H9 (cell line): ENCODE results near the gene GABARAP. TPM values are rescaled to one million over a fixed set of nuclear protein-coding genes. Genes with fewer than 3 reads are reported as not detected.

Source experiments
- DNase-seq: peaks from one replicate; pipeline ENCODE4 v3.0.0-alpha.2; 2017
- H2AFZ ChIP-seq: one replicate; pipeline ENCODE4 v1.6.1; 2013; ENCODE audit warnings: mild to moderate bottlenecking, low read length, control low read depth, moderate library complexity
- H2AK5ac ChIP-seq: 2 replicates; pipeline ENCODE4 v1.6.1; 2013; ENCODE audit warnings: low read length, control low read depth, mixed read lengths; ENCODE audit not compliant: insufficient read length
- H2BK120ac ChIP-seq: one replicate; pipeline ENCODE4 v1.6.1; 2013; ENCODE audit warnings: low read depth, mild to moderate bottlenecking, low read length, control low read depth, inconsistent platforms; ENCODE audit not compliant: poor library complexity, severe bottlenecking
- H2BK12ac ChIP-seq: 2 replicates; pipeline ENCODE4 v1.6.1; 2013; ENCODE audit warnings: low read length, control low read depth, mixed read lengths, low read depth; ENCODE audit not compliant: insufficient read length
- H2BK15ac ChIP-seq: 2 replicates; pipeline ENCODE4 v1.6.1; 2013; ENCODE audit warnings: low read depth, low read length, control low read depth
- H2BK20ac ChIP-seq: one replicate; pipeline ENCODE4 v1.6.1; 2013; ENCODE audit warnings: low read depth, mild to moderate bottlenecking, low read length, control low read depth, inconsistent platforms; ENCODE audit not compliant: poor library complexity, severe bottlenecking
- H2BK5ac ChIP-seq: 2 replicates; pipeline ENCODE4 v1.6.1; 2013; ENCODE audit warnings: low read length, control low read depth, mixed read lengths; ENCODE audit not compliant: insufficient read length
- H3K14ac ChIP-seq: 2 replicates; pipeline ENCODE4 v1.6.1; 2013; ENCODE audit warnings: low read length, control low read depth; ENCODE audit not compliant: insufficient read depth
- H3K18ac ChIP-seq: 2 replicates; pipeline ENCODE4 v1.6.1; 2013; ENCODE audit warnings: low read depth, mild to moderate bottlenecking, mixed read lengths, low read length, control low read depth; ENCODE audit not compliant: insufficient read length
- H3K23ac ChIP-seq: 2 replicates; pipeline ENCODE4 v1.6.1; 2013; ENCODE audit warnings: low read length, control low read depth, mixed read lengths, low read depth; ENCODE audit not compliant: insufficient read length
- H3K23me2 ChIP-seq: 2 replicates; pipeline ENCODE4 v1.6.1; 2013; ENCODE audit warnings: low read depth, mild to moderate bottlenecking, mixed read lengths, low read length, control low read depth; ENCODE audit not compliant: insufficient read length, poor library complexity, severe bottlenecking
- H3K27ac ChIP-seq: 2 replicates; pipeline ENCODE4 v1.5.1; 2013; ENCODE audit warnings: low read length, control low read depth, mixed read lengths, low read depth; ENCODE audit not compliant: insufficient read length
- H3K27me3 ChIP-seq: 2 replicates; pipeline ENCODE4 v1.6.1; 2013; ENCODE audit warnings: low read length, control low read depth, inconsistent platforms; ENCODE audit not compliant: insufficient read depth
- H3K4ac ChIP-seq: 2 replicates; pipeline ENCODE4 v1.6.1; 2013; ENCODE audit warnings: low read depth, mild to moderate bottlenecking, control low read depth, inconsistent platforms, low read length, moderate library complexity
- H3K4me1 ChIP-seq: 2 replicates; pipeline ENCODE4 v1.6.1; 2013; ENCODE audit warnings: low read length, control low read depth, inconsistent platforms; ENCODE audit not compliant: insufficient read depth
- H3K4me2 ChIP-seq: 2 replicates; pipeline ENCODE4 v1.6.1; 2013; ENCODE audit warnings: low read length, control low read depth, mixed read lengths; ENCODE audit not compliant: insufficient read length, insufficient read depth
- H3K56ac ChIP-seq: 2 replicates; pipeline ENCODE4 v1.6.1; 2013; ENCODE audit warnings: low read depth, mild to moderate bottlenecking, mixed read lengths, low read length, control low read depth; ENCODE audit not compliant: insufficient read length
- H3K79me1 ChIP-seq: 2 replicates; pipeline ENCODE4 v1.6.1; 2013; ENCODE audit warnings: low read depth, mild to moderate bottlenecking, moderate library complexity, low read length, control low read depth, inconsistent platforms; ENCODE audit not compliant: insufficient read depth, poor library complexity, severe bottlenecking
- H3K79me2 ChIP-seq: 2 replicates; pipeline ENCODE4 v1.6.1; 2013; ENCODE audit warnings: low read length, control low read depth, inconsistent platforms; ENCODE audit not compliant: insufficient read depth
- H3K9ac ChIP-seq: 2 replicates; pipeline ENCODE4 v1.6.1; 2013; ENCODE audit warnings: low read length, control low read depth, mixed read lengths; ENCODE audit not compliant: insufficient read length; ENCODE audit errors: extremely low read depth
- H3K9me3 ChIP-seq: one replicate; pipeline ENCODE4 v1.6.1; 2013; ENCODE audit warnings: low read depth, low read length, inconsistent platforms; ENCODE audit not compliant: control insufficient read depth
- H3T11ph ChIP-seq: one replicate; pipeline ENCODE4 v1.6.1; 2013; ENCODE audit warnings: mild to moderate bottlenecking, low read length, control low read depth, inconsistent platforms
- H4K20me1 ChIP-seq: one replicate; pipeline ENCODE4 v1.6.1; 2013; ENCODE audit not compliant: control insufficient read depth, insufficient read length, insufficient read depth
- H4K5ac ChIP-seq: 2 replicates; pipeline ENCODE4 v1.6.1; 2013; ENCODE audit warnings: low read depth, mild to moderate bottlenecking, mixed read lengths, low read length, control low read depth; ENCODE audit not compliant: insufficient read length
- H4K8ac ChIP-seq: replicated peaks from 2 replicates; pipeline ENCODE4 v1.6.1; 2013; ENCODE audit warnings: low read length, control low read depth, mixed read lengths, low read depth; ENCODE audit not compliant: insufficient read length
- H4K91ac ChIP-seq: 2 replicates; pipeline ENCODE4 v1.6.1; 2013; ENCODE audit warnings: low read depth, mild to moderate bottlenecking, moderate library complexity, mixed read lengths, low read length, control low read depth; ENCODE audit not compliant: insufficient read length
- H3K27ac Mint-ChIP-seq, 3 experiments: 2 replicates in 2 of 3; 3 replicates in 1 of 3; pipeline ENCODE4 v1.8.0; 2020 to 2021; ENCODE audit warnings: mixed read lengths in 3 of 3, mild to moderate bottlenecking in 1 of 3, moderate library complexity in 1 of 3
- H3K27me3 Mint-ChIP-seq: 2 replicates; pipeline ENCODE4 v1.8.0; 2021; ENCODE audit warnings: low read depth, mild to moderate bottlenecking, moderate library complexity, mixed read lengths
- H3K36me3 Mint-ChIP-seq, 3 experiments: 2 replicates in 2 of 3; 3 replicates in 1 of 3; pipeline ENCODE4 v1.8.0; 2020 to 2021; ENCODE audit warnings: low read depth in 3 of 3, mixed read lengths in 3 of 3; ENCODE audit not compliant: insufficient read depth in 1 of 3
- H3K4me1 Mint-ChIP-seq, 2 experiments: 2 replicates each; pipeline ENCODE4 v1.8.0; 2020; ENCODE audit warnings: mixed read lengths in 2 of 2
- H3K4me3 Mint-ChIP-seq, 2 experiments: 2 replicates in 1 of 2; 3 replicates in 1 of 2; pipeline ENCODE4 v1.8.0; 2020 to 2021; ENCODE audit warnings: mild to moderate bottlenecking in 2 of 2, mixed read lengths in 2 of 2, moderate library complexity in 1 of 2
- H3K9me3 Mint-ChIP-seq, 2 experiments: 2 replicates in 1 of 2; 3 replicates in 1 of 2; pipeline ENCODE4 v1.8.0; 2020; ENCODE audit warnings: mild to moderate bottlenecking in 2 of 2, mixed read lengths in 2 of 2, moderate library complexity in 1 of 2
- CTCF ChIP-seq: fragments of 200-600 bp; sonication (generic); conservative IDR thresholded peaks from 3 replicates; pipeline ENCODE4 v1.8.0; 2021; ENCODE audit warnings: antibody characterized with exemption, mild to moderate bottlenecking
- WGBS: extraction: QIAGEN DNeasy Blood & Tissue Kit; methylation state at CpG from one replicate; pipeline ENCODE4 v1.1.7; 2013; ENCODE audit warnings: missing lambda C conversion rate, low lambda C conversion rate, mixed read lengths; ENCODE audit not compliant: insufficient read length; ENCODE audit errors: extremely low coverage; 5-methylcytosine and 5-hydroxymethylcytosine counted together
- total RNA-seq: library from RNA; stranded (reverse); gene quantifications from 2 replicates; pipeline ENCODE4 v1.2.1, GENCODE V29; 2021

Gene GABARAP
- total RNA-seq, 1 experiment from 2014 or later = 261 TPM

- Histone ChIP-seq H3K27ac (no peak overlapping the region), H3K9ac (no peak overlapping the region), H2BK5ac (no peak overlapping the region), H4K20me1 (no peaks in the 10 kb centered on the region), H2BK12ac (no peak overlapping the region), H2BK120ac (no peak overlapping the region), H2BK20ac (no peak overlapping the region), H3K14ac (peak overlapping the region; percentile 3; the same call in 1 of the 2 replicates), H3K4ac (no peak overlapping the region), H3K4me2 (peak overlapping the region; percentile 57), H3K18ac (peak overlapping the region; percentile 29), H3K56ac (no peak overlapping the region), H4K8ac (no peak overlapping the region), H3K23me2 (peaks cover 10% of the 10 kb centered on the region), H2AK5ac (no peak overlapping the region), H2BK15ac (no peak overlapping the region), H3K27me3 (no peaks in the 10 kb centered on the region), H3K4me1 (peaks cover 12% of the 10 kb centered on the region; the same call in 1 of the 2 replicates), H3K23ac (no peak overlapping the region), H4K5ac (no peak overlapping the region), H3K79me1 (peaks cover 2% of the 10 kb centered on the region), H3T11ph (no peak overlapping the region), H4K91ac (no peak overlapping the region), H3K79me2 (peaks cover 3% of the 10 kb centered on the region; the same call in 1 of the 2 replicates), H2AFZ (no peak overlapping the region), H3K9me3 (no peaks in the 10 kb centered on the region)
- Mint-ChIP-seq H3K27ac (peak overlapping the region; percentile 78 to 83 (median 79); a peak in 4 of 7 replicates), H3K4me3 (peak overlapping the region; percentile 43 to 83), H3K27me3 (no peaks in the 10 kb centered on the region; the same call in none of the 2 replicates), H3K9me3 (no peaks in the 10 kb centered on the region), H3K4me1 (peaks cover 44 to 70% of the 10 kb centered on the region in 2 experiments), H3K36me3 (peaks cover 10 to 19% (median 14%) of the 10 kb centered on the region in 3 experiments; a peak in 6 of 7 replicates)
- no CpG with 5 or more reads among the region's 24 CpGs for WGBS
- no peak for TF ChIP-seq CTCF
- peak; percentile 36 for DNase-seq
Observed at GRCh38 chr17:7207120-7208001, 34.9 kb downstream of the GABARAP start.
